ACC112 (cell line): ENCODE data around the gene PFKFB4.

ENCODE experiments used
- H2AFZ ChIP-seq: fragments of 200-600 bp; sonication (generic); one replicate; pipeline ENCODE4 v1.6.0; 2017; ENCODE audit warnings: antibody characterized with exemption, low read length; ENCODE audit not compliant: unreplicated experiment
- H3K27ac ChIP-seq: fragments of 200-600 bp; sonication (generic); 2 replicates; pipeline ENCODE4 v1.5.1; 2014; ENCODE audit warnings: low read depth, mild to moderate bottlenecking, antibody characterized with exemption, low read length, moderate library complexity
- H3K27me3 ChIP-seq: fragments of 200-600 bp; sonication (generic); 2 replicates; pipeline ENCODE4 v1.6.1; 2014; ENCODE audit warnings: mild to moderate bottlenecking, antibody characterized with exemption, low read length, moderate library complexity, mixed read lengths; ENCODE audit not compliant: insufficient read depth
- H3K36me3 ChIP-seq: fragments of 200-600 bp; sonication (generic); 2 replicates; pipeline ENCODE4 v1.6.1; 2016; ENCODE audit warnings: mild to moderate bottlenecking, antibody characterized with exemption, low read length, moderate library complexity, mixed read lengths; ENCODE audit not compliant: insufficient read depth
- H3K4me1 ChIP-seq: fragments of 200-600 bp; sonication (generic); one replicate; pipeline ENCODE4 v1.6.1; 2016; ENCODE audit warnings: low read length, mixed read lengths; ENCODE audit not compliant: insufficient read depth, unreplicated experiment, control insufficient read depth
- H3K4me3 ChIP-seq: fragments of 200-600 bp; sonication (generic); 2 replicates; pipeline ENCODE4 v1.5.1; 2014; ENCODE audit warnings: mild to moderate bottlenecking, low read depth, low read length
- H3K79me2 ChIP-seq: fragments of 200-600 bp; sonication (generic); one replicate; pipeline ENCODE4 v1.6.0; 2016; ENCODE audit warnings: low read length; ENCODE audit not compliant: control insufficient read depth, unreplicated experiment, insufficient read depth

PFKFB4 gene

DNA sequence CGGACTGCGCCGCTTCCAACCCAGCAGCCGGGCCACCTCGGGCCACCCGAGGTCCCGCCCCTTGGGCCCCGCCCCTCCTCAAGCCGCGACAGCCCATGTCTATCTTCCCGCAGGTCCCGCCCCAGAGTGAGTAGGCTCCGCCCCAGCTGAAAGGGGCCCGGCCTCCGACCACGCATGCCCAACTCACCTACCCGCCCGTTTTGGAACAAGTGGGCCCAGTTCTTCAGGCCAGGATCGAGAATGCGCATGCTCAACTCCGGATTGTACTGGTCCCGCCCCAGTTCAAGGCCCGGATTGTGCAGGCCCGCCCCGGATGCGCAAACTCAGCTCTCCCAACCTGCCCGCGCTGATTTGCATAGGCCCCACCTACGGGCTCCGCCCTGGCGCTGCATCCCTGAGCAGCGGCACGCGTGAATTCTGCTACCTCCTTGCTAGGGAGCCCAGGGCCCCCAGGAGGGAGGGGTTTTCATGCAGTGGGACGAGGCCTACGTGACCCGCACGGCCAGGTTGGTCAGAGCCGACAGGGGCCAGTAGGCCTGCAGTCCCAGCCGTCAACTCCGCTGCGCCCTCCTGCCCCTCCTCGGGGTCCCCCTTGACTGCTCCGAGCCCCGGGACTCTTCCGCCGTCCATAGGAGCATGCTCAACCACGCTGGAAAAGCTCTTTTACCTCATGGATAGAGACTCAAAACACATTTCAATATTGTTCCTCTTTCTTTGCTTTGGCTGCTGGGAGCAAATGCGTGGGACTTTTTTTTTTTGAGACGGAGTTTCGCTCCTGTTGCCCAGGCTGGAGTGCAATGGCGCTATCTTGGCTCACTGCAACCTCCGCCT is at the start of gene PFKFB4:
Gene PFKFB4, minus strand, starts transcription at position 8 of the 831 bp plus-strand sequence. CDS start 26 bp downstream, outside the sequence.
- Histone ChIP-seq H3K4me3 (peak within 1 kb of the TSS; percentile 82), H3K79me2 (peaks cover 46% of the 10 kb centered on the region), H3K4me1 (peaks cover 49% of the 10 kb centered on the region), H3K27me3 (no peaks in the 10 kb centered on the region), H3K36me3 (no peaks in the 10 kb centered on the region), H2AFZ (peak within 1 kb of the TSS; percentile 16), H3K27ac (peak within 1 kb of the TSS; percentile 67)

DNA sequence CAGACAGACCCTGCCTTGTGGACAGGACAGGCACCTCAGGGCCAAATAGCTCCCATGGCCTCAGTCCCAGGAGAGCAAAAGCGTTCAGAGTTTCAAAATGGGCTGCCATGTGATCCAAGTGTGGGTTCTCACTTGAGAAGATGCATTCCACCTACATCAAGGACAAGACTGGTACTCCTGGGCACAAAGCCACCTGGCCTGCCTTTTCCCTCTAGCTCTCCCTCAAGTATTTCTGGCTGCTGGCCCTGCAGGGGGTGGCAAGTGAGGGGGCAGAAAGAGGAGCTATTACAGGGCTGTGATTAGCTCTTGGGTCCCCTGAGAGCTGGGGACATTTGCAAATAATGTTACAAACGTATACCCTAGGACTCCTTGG is 45.0 kb upstream of the PFKFB4 start:
- peaks cover 28% of the 10 kb centered on the region; the same call in 1 of the 2 replicates for H3K36me3 ChIP-seq
- no peaks in the 10 kb centered on the region for H3K27me3 ChIP-seq
- no peak overlapping the region for H2AFZ ChIP-seq
- H3K4me1 ChIP-seq: peaks cover 26% of the 10 kb centered on the region
- H3K4me3 ChIP-seq: no peak overlapping the region
- no peaks in the 10 kb centered on the region for H3K79me2 ChIP-seq
- H3K27ac ChIP-seq: no peak overlapping the region

DNA sequence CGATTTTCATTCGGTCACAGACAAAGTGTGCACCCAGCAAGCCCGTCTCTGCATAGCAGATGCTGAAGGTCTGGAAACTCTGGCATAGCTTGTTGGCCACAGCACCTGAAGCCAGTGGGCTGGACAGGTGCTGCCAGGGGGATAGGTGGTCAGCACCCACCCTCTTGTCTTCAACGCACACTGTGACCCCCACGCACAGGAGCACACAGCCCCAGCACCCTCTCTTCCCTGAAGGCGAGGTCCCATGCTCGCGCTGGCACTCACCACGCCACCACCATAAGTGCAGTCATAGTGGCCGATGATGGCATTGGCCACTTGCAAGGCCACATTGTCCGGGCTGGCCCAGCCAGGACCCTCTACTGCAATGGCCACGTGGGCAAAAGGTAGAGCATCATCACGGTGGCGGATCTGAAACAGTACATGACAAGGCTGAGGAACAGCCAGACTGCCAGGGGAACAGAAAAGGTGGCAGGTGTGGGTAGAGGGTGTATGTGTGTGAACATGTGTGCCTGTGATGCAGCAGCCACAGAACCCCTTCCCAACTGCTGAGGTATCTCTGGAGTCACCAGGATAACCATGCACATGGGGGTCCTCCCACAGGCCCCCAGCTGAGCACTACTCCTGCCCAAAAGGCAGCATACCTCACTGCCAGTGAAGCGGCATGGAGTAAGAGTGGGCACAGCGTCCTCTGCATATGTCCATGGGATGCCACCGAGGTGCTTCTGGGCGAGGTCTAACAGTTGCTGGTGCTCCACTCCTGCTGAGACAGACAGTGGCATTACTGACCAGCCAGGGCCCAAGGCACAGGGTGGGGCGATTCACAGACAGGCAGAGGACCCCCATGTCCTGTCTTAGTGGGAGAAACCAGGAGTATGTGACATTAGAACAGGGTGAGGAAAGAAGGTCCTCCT is 44.4 kb upstream of the PFKFB4 start:
- H2AFZ ChIP-seq: no peak overlapping the region
- peaks cover 28% of the 10 kb centered on the region; the same call in 1 of the 2 replicates for H3K36me3 ChIP-seq
- peaks cover 33% of the 10 kb centered on the region for H3K4me1 ChIP-seq
- no peaks in the 10 kb centered on the region for H3K79me2 ChIP-seq
- H3K4me3 ChIP-seq: no peak overlapping the region
- no peaks in the 10 kb centered on the region for H3K27me3 ChIP-seq
- H3K27ac ChIP-seq: no peak overlapping the region

DNA sequence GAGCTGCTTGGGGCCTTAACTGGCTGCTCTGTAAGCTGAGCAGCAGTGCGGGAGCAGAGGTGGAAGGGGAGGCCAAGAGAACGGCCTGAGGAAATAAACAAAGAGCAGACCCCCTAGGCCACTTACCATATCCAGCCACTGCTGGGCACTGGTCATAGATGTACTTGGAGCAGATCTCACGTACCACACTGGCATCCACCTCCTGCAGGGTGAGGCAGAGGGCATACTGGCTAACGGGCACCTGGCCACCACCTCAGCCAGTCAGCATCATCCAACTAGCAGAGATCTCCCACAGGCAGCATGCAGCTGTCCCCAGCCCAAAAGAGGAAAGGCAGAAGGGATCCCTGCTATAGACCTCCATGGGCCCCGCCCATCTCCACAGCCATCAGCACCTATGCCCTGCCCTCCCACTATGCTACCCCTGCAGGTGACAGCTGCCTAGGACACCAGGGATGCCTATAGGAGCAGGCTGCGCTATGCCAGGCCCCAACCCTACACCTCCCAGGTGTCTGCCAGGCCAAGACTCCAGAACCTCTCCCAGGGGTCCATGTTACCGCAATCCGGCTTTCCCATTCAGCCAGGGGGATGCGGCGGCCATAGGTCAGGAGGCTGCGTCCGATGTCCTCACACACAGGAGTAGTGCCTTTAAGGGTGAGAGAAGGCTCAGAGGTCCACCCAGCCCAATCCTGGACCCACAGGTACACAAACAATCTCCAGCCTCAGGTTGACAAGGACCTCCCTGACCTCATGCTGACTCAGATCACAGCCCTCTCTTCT is 43.1 kb upstream of the PFKFB4 start:
- H3K27me3 ChIP-seq: no peaks in the 10 kb centered on the region
- no peak overlapping the region for H2AFZ ChIP-seq
- peaks cover 41% of the 10 kb centered on the region for H3K4me1 ChIP-seq
- peaks cover 21% of the 10 kb centered on the region; the same call in 1 of the 2 replicates for H3K36me3 ChIP-seq
- H3K79me2 ChIP-seq: peaks cover 1% of the 10 kb centered on the region
- H3K4me3 ChIP-seq: no peak overlapping the region
- peak overlapping the region; percentile 85 for H3K27ac ChIP-seq

DNA sequence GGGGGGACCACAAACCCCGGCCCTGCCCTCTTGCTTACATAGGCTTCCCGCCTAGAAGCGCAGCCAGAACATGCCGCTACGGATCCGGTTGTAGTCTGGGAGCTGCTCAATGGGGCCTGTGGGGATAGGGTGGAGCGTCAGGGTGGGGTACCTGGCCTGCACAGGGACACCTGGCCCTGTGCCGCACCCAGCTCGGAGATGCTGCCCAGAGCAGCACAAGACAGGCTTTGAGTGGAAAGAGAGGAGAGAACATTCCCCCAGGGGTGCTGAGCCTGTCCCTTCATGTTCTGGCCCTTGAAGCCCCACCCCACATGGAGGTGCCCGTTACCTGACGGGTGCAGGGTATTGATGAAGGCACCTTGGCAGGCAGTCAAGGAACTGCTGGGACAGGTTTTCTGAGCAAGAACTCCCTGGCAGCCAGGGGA is 42.5 kb upstream of the PFKFB4 start:
- peak overlapping the region; percentile 85 for H3K27ac ChIP-seq
- no peak overlapping the region for H2AFZ ChIP-seq
- peaks cover 47% of the 10 kb centered on the region for H3K4me1 ChIP-seq
- H3K4me3 ChIP-seq: no peak overlapping the region
- peaks cover 17% of the 10 kb centered on the region; the same call in 1 of the 2 replicates for H3K36me3 ChIP-seq
- H3K79me2 ChIP-seq: peaks cover 7% of the 10 kb centered on the region
- H3K27me3 ChIP-seq: no peaks in the 10 kb centered on the region

DNA sequence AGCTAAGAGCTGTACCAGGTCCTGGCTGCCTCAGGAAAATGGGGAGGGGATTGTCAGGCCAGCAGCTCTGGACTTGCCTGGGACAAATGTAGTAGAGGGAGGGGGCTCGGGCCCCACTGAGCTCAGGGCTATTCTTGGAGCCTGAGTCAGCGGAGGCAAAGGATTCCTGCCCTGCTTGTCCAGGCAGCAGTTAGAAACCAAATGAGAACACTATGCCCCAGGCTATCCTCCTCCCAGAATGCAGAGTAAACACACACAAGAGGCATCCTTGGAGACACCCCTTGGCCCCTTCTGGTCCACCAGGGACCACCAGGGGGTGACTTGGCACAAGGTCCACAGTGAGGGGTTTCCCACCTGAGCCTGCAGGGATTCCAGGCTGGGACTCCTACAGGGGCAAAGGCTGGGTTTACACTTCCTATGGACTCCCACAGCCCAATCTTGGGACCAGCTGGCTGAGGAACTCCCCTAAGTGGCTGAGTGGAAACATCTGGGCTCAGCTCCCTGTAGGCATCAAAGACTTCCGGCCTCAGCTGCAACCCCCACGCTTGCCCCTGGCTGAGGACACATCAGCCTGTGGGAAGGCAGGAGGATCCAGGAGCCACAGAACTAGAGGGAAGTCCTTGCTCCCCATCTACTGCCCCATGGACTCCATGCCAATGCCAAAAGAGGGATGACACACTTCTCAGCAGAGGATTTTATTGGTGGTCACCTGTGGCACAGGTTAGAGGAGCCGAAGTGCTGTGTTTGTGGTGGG is 41.9 kb upstream of the PFKFB4 start:
- H3K4me3 ChIP-seq: no peak overlapping the region

DNA sequence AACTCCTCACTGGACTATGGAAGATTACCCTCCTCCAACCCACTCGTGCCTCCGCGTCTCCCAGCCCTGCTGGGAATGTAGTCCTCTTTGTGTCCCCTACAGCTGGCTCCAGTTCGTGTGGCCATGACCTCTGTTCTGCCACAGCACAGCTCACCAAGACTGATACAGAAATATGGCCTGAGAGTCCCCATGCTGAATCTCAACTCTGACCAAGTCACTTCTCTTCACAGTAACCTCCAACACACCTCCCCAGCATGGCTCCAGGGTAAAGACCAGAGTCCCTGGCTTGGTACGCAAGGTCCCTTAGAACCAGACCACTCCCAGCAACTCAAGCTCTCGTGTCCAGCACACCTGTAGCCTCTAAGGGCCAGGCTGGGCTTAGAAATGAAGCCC is 40.8 kb upstream of the PFKFB4 start:
- Histone ChIP-seq H3K79me2 (peaks cover 15% of the 10 kb centered on the region), H3K27me3 (no peaks in the 10 kb centered on the region), H3K36me3 (peaks cover 5% of the 10 kb centered on the region; the same call in 1 of the 2 replicates), H3K4me1 (peaks cover 51% of the 10 kb centered on the region), H3K27ac (peak overlapping the region; percentile 85), H3K4me3 (no peak overlapping the region), H2AFZ (no peak overlapping the region)

More for the DNA sequence above, 41.9 kb upstream of the PFKFB4 start:
- Histone ChIP-seq H2AFZ (no peak overlapping the region), H3K4me1 (peaks cover 51% of the 10 kb centered on the region), H3K79me2 (peaks cover 13% of the 10 kb centered on the region), H3K27me3 (no peaks in the 10 kb centered on the region), H3K27ac (peak overlapping the region; percentile 85), H3K36me3 (peaks cover 11% of the 10 kb centered on the region; the same call in 1 of the 2 replicates)

DNA sequence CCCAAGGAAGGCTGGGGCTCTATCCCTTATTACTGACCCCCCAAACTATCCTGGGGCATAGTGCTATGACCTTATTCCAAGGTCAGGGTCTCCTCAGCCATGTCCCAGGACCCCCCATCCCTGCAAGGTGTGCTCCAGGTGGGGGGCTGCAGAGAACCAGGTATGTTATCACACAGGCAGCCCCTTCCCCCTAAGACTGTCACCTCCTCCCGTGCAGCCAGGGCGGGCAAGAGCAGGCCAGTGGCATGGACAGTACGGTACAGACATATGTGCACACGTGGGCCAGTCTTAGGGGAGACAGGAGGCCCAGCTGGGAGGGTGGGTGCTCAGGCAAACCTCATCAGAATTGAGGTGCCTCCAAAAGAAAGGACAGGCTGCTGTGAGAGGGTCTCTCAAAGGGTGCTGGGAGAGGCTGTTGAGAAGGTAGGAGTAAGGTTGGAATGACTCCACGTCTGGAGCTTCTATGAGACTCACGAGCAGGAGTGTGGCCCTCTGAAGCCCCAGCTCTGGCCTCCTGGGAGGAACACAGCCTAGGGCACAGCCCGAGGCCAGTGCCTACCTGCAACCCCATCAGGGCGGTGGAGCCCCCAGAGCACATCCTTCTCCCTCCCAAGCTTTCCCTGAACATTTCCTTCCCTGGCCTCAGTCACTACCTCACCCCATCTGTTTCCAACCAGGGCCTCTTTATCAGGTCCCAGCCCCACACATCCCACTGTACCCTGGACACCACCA is 40.2 kb upstream of the PFKFB4 start:
- Histone ChIP-seq H3K4me3 (no peak overlapping the region), H3K27ac (peak overlapping the region; percentile 85), H3K79me2 (peaks cover 15% of the 10 kb centered on the region), H3K36me3 (peaks cover 7% of the 10 kb centered on the region; the same call in 1 of the 2 replicates), H3K4me1 (peaks cover 51% of the 10 kb centered on the region), H2AFZ (no peak overlapping the region), H3K27me3 (no peaks in the 10 kb centered on the region)

DNA sequence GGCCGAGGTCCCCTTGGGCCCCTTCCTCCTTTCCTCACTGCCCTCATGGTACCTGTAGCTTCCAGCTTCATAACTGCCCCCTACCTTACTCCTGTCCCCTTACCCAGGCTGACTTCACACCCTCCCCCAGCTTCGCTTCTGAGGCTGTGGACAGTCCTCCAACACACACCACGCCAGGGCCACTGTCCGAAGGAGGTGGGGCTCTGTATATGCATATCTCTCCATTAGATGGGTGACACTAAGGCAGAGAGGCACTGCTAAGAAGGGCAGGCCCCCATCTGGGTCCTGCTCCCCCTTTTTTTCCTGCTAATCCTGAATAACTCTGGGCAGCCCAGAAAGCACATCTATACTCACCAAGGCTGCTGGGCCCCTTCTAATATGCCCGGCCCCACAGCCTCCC is 39.6 kb upstream of the PFKFB4 start:
- peaks cover 51% of the 10 kb centered on the region for H3K4me1 ChIP-seq
- H3K27ac ChIP-seq: peak overlapping the region; percentile 85
- no peak overlapping the region for H3K4me3 ChIP-seq

More for the DNA sequence above, 39.6 kb upstream of the PFKFB4 start:
- peaks cover 7% of the 10 kb centered on the region; the same call in 1 of the 2 replicates for H3K36me3 ChIP-seq
- H2AFZ ChIP-seq: no peak overlapping the region
- H3K27me3 ChIP-seq: no peaks in the 10 kb centered on the region
- H3K79me2 ChIP-seq: peaks cover 15% of the 10 kb centered on the region
